Measurements from ENCODE around the gene SLC2A9.

The SLC2A9 gene

GRCh38 chr4:10020871-10021652 is at the start of gene SLC2A9:
Gene SLC2A9 (minus strand): TSS chr4:10021497. CDS start chr4:10021429, 68 bp downstream.
- DNase-seq (ENCODE audit: low read depth): no peak

GRCh38 chr4:10069075-10069642 is 47.9 kb upstream of the SLC2A9 start:
- DNase-seq (ENCODE audit: low read depth): no peak

- DNase-seq (ENCODE audit: low read depth): no peak
Measured at GRCh38 chr4:10066670-10067651, 45.7 kb upstream of the SLC2A9 start.

GRCh38 chr4:10066206-10066605 is 44.9 kb upstream of the SLC2A9 start:
- no peak for DNase-seq (ENCODE audit: low read depth)

GRCh38 chr4:10063544-10064300 is 42.4 kb upstream of the SLC2A9 start:
- DNase-seq (ENCODE audit: low read depth): no peak

GRCh38 chr4:10061650-10062415 is 40.5 kb upstream of the SLC2A9 start:
- no peak for DNase-seq (ENCODE audit: low read depth)

- DNase-seq (ENCODE audit: low read depth): no peak
Measured at GRCh38 chr4:10058371-10058770, 37.1 kb upstream of the SLC2A9 start.

GRCh38 chr4:10057023-10057395 is 35.7 kb upstream of the SLC2A9 start:
- DNase-seq (ENCODE audit: low read depth): no peak

GRCh38 chr4:10056334-10057022 is 35.2 kb upstream of the SLC2A9 start:
- no peak for DNase-seq (ENCODE audit: low read depth)

- DNase-seq (ENCODE audit: low read depth): no peak
Measured at GRCh38 chr4:10055871-10056270, 34.6 kb upstream of the SLC2A9 start.

- DNase-seq (ENCODE audit: low read depth): no peak
Measured at GRCh38 chr4:10054571-10055041, 33.3 kb upstream of the SLC2A9 start.

- DNase-seq (ENCODE audit: low read depth): no peak
Measured at GRCh38 chr4:10053635-10054453, 32.5 kb upstream of the SLC2A9 start.

- no peak for DNase-seq (ENCODE audit: low read depth)
Measured at GRCh38 chr4:10051517-10052135, 30.3 kb upstream of the SLC2A9 start.

- no peak for DNase-seq (ENCODE audit: low read depth)
Measured at GRCh38 chr4:10050721-10051120, 29.4 kb upstream of the SLC2A9 start.

- DNase-seq (ENCODE audit: low read depth): no peak
Measured at GRCh38 chr4:10050261-10050661, 29.0 kb upstream of the SLC2A9 start.

- no peak for DNase-seq (ENCODE audit: low read depth)
Measured at GRCh38 chr4:10048941-10049697, 27.8 kb upstream of the SLC2A9 start.

- DNase-seq (ENCODE audit: low read depth): no peak
Measured at GRCh38 chr4:10047967-10048366, 26.7 kb upstream of the SLC2A9 start.

GRCh38 chr4:10046471-10046870 is 25.2 kb upstream of the SLC2A9 start:
- DNase-seq (ENCODE audit: low read depth): no peak

Data from activated T-cell treated with anti-CD3 and anti-CD28 coated beads for 1 hour (primary cell).